GM18870 (cell line): ENCODE results near the gene IL17RA.

Experiments used
- ATAC-seq: cut with Tn5 transposase; IDR thresholded peaks from one replicate; pipeline ENCODE4 v1.9.1; 2021; ENCODE audit warnings: moderate library complexity; ENCODE audit not compliant: unreplicated experiment

IL17RA gene

GRCh38 chr22:17105143-17106129 lies 20.6 kb downstream of the IL17RA start:
- no peak for ATAC-seq

GRCh38 chr22:17106161-17106784 lies 21.5 kb downstream of the IL17RA start:
- ATAC-seq, result no peak

- no peak for ATAC-seq
These were observed 22.2 kb downstream of the IL17RA start for GRCh38 chr22:17106785-17107546.

- no peak for ATAC-seq
These were observed 22.7 kb downstream of the IL17RA start for GRCh38 chr22:17107547-17107810.

GRCh38 chr22:17108256-17109112 lies 23.7 kb downstream of the IL17RA start:
- ATAC-seq, result no peak

- ATAC-seq, result no peak
These were observed 24.5 kb downstream of the IL17RA start for GRCh38 chr22:17109113-17109865.

GRCh38 chr22:17109976-17110375 lies 25.2 kb downstream of the IL17RA start:
- ATAC-seq, result no peak

- no peak for ATAC-seq
These were observed 26.2 kb downstream of the IL17RA start for GRCh38 chr22:17110791-17111550.

- ATAC-seq, result no peak
These were observed 27.8 kb downstream of the IL17RA start for GRCh38 chr22:17112491-17113042.

GRCh38 chr22:17113600-17113999 lies 28.8 kb downstream of the IL17RA start:
- no peak for ATAC-seq

- ATAC-seq, result no peak
These were observed 29.5 kb downstream of the IL17RA start for GRCh38 chr22:17114173-17114897.

- no peak for ATAC-seq
These were observed 30.1 kb downstream of the IL17RA start for GRCh38 chr22:17114898-17115235.

GRCh38 chr22:17115236-17115635 lies 30.4 kb downstream of the IL17RA start:
- no peak for ATAC-seq

- no peak for ATAC-seq
These were observed 31.3 kb downstream of the IL17RA start for GRCh38 chr22:17115945-17116565.

- no peak for ATAC-seq
These were observed 32.0 kb downstream of the IL17RA start for GRCh38 chr22:17116572-17117330.

- ATAC-seq, result no peak
These were observed 32.6 kb downstream of the IL17RA start for GRCh38 chr22:17117400-17117799.

- no peak for ATAC-seq
These were observed 33.1 kb downstream of the IL17RA start for GRCh38 chr22:17117890-17118289.
